ENCODE results near the gene ATG4C. TPM values are rescaled to one million over a fixed set of nuclear protein-coding genes. Genes with fewer than 3 reads are reported as not detected.

Gene ATG4C
- total RNA-seq, 1 experiment from 2014 or later, result 13.8 TPM

DNA sequence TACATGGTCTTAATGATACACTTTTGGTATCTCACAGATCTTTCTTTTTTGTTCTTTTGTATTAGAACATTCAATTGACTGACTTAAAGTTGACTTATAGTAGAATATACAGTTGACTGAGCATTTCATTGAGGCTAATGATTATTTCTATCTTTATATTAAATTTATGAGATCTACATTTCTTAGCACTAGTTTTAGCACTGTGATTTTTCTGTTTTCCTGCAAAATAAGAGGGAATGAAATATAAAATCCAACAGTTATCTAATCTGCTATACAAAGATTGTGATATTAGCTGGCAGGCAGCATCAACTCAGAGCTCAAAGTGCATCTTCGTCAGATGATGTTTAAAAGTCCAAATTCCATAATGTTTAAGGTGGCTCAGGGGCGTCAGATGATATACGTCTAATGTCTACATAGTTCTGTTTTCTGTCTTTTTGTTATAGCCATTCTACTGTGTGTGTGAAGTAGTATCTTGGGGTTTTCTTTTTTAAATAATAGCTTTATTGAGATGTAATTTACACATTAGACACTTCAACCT, 85.4 kb downstream of the ATG4C start:
- intact Hi-C loops (cut with micrococcal nuclease; ENCODE audit: unreplicated experiment), result no loop called here
- H3F3A ChIP-seq (ENCODE audit: insufficient read depth, low read depth), result no peaks in the 10 kb centered on the region
- ChIA-PET CTCF (no interaction called here), POLR2A (ENCODE audit: unreplicated experiment) (no interaction called here)
- no peak overlapping the region for H3K4me3 ChIP-seq
- BruUV-seq (replicated peaks), result no TSS peak
- no peaks in the 10 kb centered on the region for H3K4me1 ChIP-seq (replicated peaks; ENCODE audit: insufficient read depth)
- H3K27ac ChIP-seq, result no peak overlapping the region
- no peak overlapping the region for H3K4me2 ChIP-seq
- no peaks in the 10 kb centered on the region for H3K36me3 ChIP-seq (ENCODE audit: low read depth)
- TF ChIP-seq EZH2 (IDR thresholded peaks at IDR 0.05; ENCODE audit: low read depth), result no peak
- TF ChIP-seq, protein P1, sequence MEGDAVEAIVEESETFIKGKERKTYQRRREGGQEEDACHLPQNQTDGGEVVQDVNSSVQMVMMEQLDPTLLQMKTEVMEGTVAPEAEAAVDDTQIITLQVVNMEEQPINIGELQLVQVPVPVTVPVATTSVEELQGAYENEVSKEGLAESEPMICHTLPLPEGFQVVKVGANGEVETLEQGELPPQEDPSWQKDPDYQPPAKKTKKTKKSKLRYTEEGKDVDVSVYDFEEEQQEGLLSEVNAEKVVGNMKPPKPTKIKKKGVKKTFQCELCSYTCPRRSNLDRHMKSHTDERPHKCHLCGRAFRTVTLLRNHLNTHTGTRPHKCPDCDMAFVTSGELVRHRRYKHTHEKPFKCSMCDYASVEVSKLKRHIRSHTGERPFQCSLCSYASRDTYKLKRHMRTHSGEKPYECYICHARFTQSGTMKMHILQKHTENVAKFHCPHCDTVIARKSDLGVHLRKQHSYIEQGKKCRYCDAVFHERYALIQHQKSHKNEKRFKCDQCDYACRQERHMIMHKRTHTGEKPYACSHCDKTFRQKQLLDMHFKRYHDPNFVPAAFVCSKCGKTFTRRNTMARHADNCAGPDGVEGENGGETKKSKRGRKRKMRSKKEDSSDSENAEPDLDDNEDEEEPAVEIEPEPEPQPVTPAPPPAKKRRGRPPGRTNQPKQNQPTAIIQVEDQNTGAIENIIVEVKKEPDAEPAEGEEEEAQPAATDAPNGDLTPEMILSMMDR (conservative IDR thresholded peaks at IDR 0.05), result no peak
- H4K20me1 ChIP-seq (ENCODE audit: insufficient read depth), result no peaks in the 10 kb centered on the region
- no peaks in the 10 kb centered on the region for H3K79me2 ChIP-seq (ENCODE audit: low read depth)
- no peak overlapping the region for H2AFZ ChIP-seq
- DNase-seq, result no peak
- no peaks in the 10 kb centered on the region for H3K9me3 ChIP-seq (ENCODE audit: insufficient read depth, low read depth)
- H3K9me2 ChIP-seq (ENCODE audit: insufficient read depth), result no peaks in the 10 kb centered on the region
- H3K27me3 ChIP-seq (ENCODE audit: insufficient read depth, low read depth), result no peaks in the 10 kb centered on the region

DNA sequence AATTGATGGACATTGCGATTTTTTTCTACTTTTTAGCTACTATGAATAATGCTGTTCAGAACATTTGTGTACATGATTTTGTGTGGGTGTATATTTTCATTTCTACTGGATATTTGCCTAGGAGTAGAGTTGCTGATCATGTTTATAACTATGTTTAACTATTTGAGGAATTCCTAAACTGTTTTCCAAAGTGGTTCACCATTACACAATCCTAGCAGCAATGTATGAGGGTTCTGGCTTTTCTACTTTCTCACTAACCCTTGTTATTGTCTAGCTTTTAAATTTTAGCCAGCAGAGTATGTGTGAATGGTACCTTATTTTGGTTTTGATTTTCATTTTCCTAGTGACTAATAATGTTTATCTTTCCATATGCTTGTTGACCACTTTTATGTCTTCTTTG, 86.2 kb downstream of the ATG4C start:
- BruUV-seq (replicated peaks), result no TSS peak
- H3K36me3 ChIP-seq (ENCODE audit: low read depth), result no peaks in the 10 kb centered on the region
- H3K4me1 ChIP-seq (replicated peaks; ENCODE audit: insufficient read depth), result no peaks in the 10 kb centered on the region
- H3K4me3 ChIP-seq, result no peak overlapping the region
- H3K27me3 ChIP-seq (ENCODE audit: insufficient read depth, low read depth), result no peaks in the 10 kb centered on the region
- no peaks in the 10 kb centered on the region for H3F3A ChIP-seq (ENCODE audit: insufficient read depth, low read depth)
- no peaks in the 10 kb centered on the region for H3K9me3 ChIP-seq (ENCODE audit: insufficient read depth, low read depth)
- H3K79me2 ChIP-seq (ENCODE audit: low read depth), result no peaks in the 10 kb centered on the region
- TF ChIP-seq, protein P1 (conservative IDR thresholded peaks at IDR 0.05), result no peak
- TF ChIP-seq EZH2 (IDR thresholded peaks at IDR 0.05; ENCODE audit: low read depth), result no peak
- no peak overlapping the region for H2AFZ ChIP-seq
- H3K9me2 ChIP-seq (ENCODE audit: insufficient read depth), result no peaks in the 10 kb centered on the region
- no peak for DNase-seq
- intact Hi-C loops (cut with micrococcal nuclease; ENCODE audit: unreplicated experiment), result no loop called here
- ChIA-PET CTCF (interaction anchor here (0.7 kb wide), 1 partner anchor 105 kb away, joined by 3 read pairs; no protein-coding TSS in a partner anchor), POLR2A (ENCODE audit: unreplicated experiment) (no interaction called here)
- H4K20me1 ChIP-seq (ENCODE audit: insufficient read depth), result no peaks in the 10 kb centered on the region
- H3K27ac ChIP-seq, result no peak overlapping the region
- H3K4me2 ChIP-seq, result no peak overlapping the region

DNA sequence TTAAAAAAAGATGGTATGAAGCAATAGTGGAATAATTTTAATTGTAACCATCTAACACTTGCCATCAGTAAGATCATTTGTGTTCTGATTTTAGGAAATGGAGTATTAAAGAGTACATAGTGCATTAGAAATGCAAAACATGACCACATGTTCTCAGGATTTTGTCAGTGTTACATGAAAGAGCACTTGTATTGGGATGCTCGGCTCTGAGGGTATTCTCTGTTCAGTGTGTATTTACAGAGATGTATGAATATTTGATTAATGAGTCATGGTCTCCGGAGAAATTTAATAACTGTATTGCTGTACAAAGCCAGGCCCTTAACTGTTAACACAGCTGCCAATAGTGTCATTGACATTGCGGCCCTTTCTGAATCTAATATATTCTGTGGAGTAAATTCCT, 91.7 kb downstream of the ATG4C start:
- peaks cover 14% of the 10 kb centered on the region; the same call in 1 of the 2 replicates for H3K27me3 ChIP-seq (ENCODE audit: insufficient read depth, low read depth)
- no peak for TF ChIP-seq EZH2 (IDR thresholded peaks at IDR 0.05; ENCODE audit: low read depth)
- TF ChIP-seq, protein P1 (conservative IDR thresholded peaks at IDR 0.05), result no peak
- H3K79me2 ChIP-seq (ENCODE audit: low read depth), result no peaks in the 10 kb centered on the region
- DNase-seq, result no peak
- H2AFZ ChIP-seq, result no peak overlapping the region
- no peaks in the 10 kb centered on the region for H4K20me1 ChIP-seq (ENCODE audit: insufficient read depth)
- H3K9me3 ChIP-seq (ENCODE audit: insufficient read depth, low read depth), result no peaks in the 10 kb centered on the region
- no peak overlapping the region for H3K4me2 ChIP-seq
- no TSS peak for BruUV-seq (replicated peaks)
- no peaks in the 10 kb centered on the region for H3K4me1 ChIP-seq (replicated peaks; ENCODE audit: insufficient read depth)
- ChIA-PET POLR2A (ENCODE audit: unreplicated experiment) (no interaction called here), CTCF (no interaction called here)
- no peaks in the 10 kb centered on the region for H3K9me2 ChIP-seq (ENCODE audit: insufficient read depth)
- H3K4me3 ChIP-seq, result no peak overlapping the region
- intact Hi-C loops (cut with micrococcal nuclease; ENCODE audit: unreplicated experiment), result no loop called here
- H3K36me3 ChIP-seq (ENCODE audit: low read depth), result no peaks in the 10 kb centered on the region
- no peaks in the 10 kb centered on the region for H3F3A ChIP-seq (ENCODE audit: insufficient read depth, low read depth)
- no peak overlapping the region for H3K27ac ChIP-seq

Measured in PC-9 (cell line).